K562 (cell line): ENCODE results near the gene TMA7B. TPM values are rescaled to one million over a fixed set of nuclear protein-coding genes. Genes with fewer than 3 reads are reported as not detected.

Source experiments
- BDP1 ChIP-seq: IDR thresholded peaks from 3 replicates; pipeline ENCODE4 v1.6.1; 2011; ENCODE audit not compliant: insufficient read length, insufficient read depth
- BRD4 ChIP-seq: fragments of 200-600 bp; sonication (generic); IDR thresholded peaks from 2 replicates; pipeline ENCODE4 v1.6.1; 2017; ENCODE audit warnings: inconsistent platforms
- ESRRB ChIP-seq: fragments of 250-450 bp; sonication (Bioruptor Pico); IDR thresholded peaks from 2 replicates; pipeline ENCODE4 v1.5.0; 2020; ENCODE audit warnings: mild to moderate bottlenecking, moderate library complexity, borderline replicate concordance
- FOSL1 ChIP-seq: fragments of 200-800 bp; sonication (Bioruptor generic); conservative IDR thresholded peaks from 2 replicates; pipeline ENCODE4 v1.6.1; 2016; ENCODE audit warnings: missing genetic modification characterization, missing compliant biosample characterization
- HDAC6 ChIP-seq: IDR thresholded peaks from 2 replicates; pipeline ENCODE4 v1.6.1; 2012; ENCODE audit warnings: low read depth, mild to moderate bottlenecking, control low read depth, inconsistent platforms, low read length, moderate library complexity
- KLF10 ChIP-seq: fragments of 250-450 bp; sonication (Bioruptor Pico); IDR thresholded peaks from 2 replicates; pipeline ENCODE4 v1.6.1; 2021; ENCODE audit warnings: matching md5 sums
- LCOR ChIP-seq: sonication (generic); formaldehyde crosslinking; IDR thresholded peaks from 2 replicates; pipeline ENCODE4 v1.8.0; 2022; ENCODE audit warnings: mild to moderate bottlenecking, missing genetic modification reagents
- SMARCC2 ChIP-seq: fragments of 450-650 bp; IDR thresholded peaks from 2 replicates; pipeline ENCODE4 v1.6.1; 2017; ENCODE audit warnings: antibody characterized with exemption, moderate library complexity, mild to moderate bottlenecking, low read depth
- TAL1 ChIP-seq: fragments of 450-650 bp; IDR thresholded peaks from 2 replicates; pipeline ENCODE4 v1.6.1; 2016; ENCODE audit warnings: mild to moderate bottlenecking
- THRAP3 ChIP-seq: fragments of 450-650 bp; IDR thresholded peaks from 2 replicates; pipeline ENCODE4 v1.6.1; 2016; ENCODE audit warnings: mild to moderate bottlenecking, inconsistent platforms, borderline replicate concordance
- XRCC5 ChIP-seq: fragments of 200-400 bp; formaldehyde crosslinking; IDR thresholded peaks from 2 replicates; pipeline ENCODE4 v1.6.1; 2017; ENCODE audit warnings: low read depth, mild to moderate bottlenecking, low read length
- ZBTB7A ChIP-seq: IDR thresholded peaks from 2 replicates; pipeline ENCODE4 v1.6.1; 2011; ENCODE audit warnings: low read depth, mild to moderate bottlenecking, low read length, moderate library complexity, borderline replicate concordance; ENCODE audit not compliant: control insufficient read depth
- ZKSCAN8 ChIP-seq: fragments of 200-800 bp; sonication (Bioruptor generic); IDR thresholded peaks from 2 replicates; pipeline ENCODE4 v1.6.1; 2016; ENCODE audit warnings: missing genetic modification characterization, missing compliant biosample characterization
- ZNF146 ChIP-seq: IDR thresholded peaks from one replicate; pipeline ENCODE4 v1.6.1; 2018; ENCODE audit warnings: missing compliant biosample characterization; ENCODE audit not compliant: unreplicated experiment
- ZNF197 ChIP-seq: fragments of 200-800 bp; sonication (Bioruptor generic); IDR thresholded peaks from 2 replicates; pipeline ENCODE4 v1.6.1; 2016; ENCODE audit warnings: low read depth, missing genetic modification characterization, missing compliant biosample characterization
- ZNF217 ChIP-seq: sonication (generic); formaldehyde crosslinking; IDR thresholded peaks from 2 replicates; pipeline ENCODE4 v1.8.0; 2022; ENCODE audit warnings: mild to moderate bottlenecking, missing genetic modification reagents
- ZNF551 ChIP-seq: fragments of 250-450 bp; sonication (Bioruptor Pico); IDR thresholded peaks from 2 replicates; pipeline ENCODE4 v1.5.0; 2021; ENCODE audit warnings: mild to moderate bottlenecking, moderate library complexity
- polyA plus RNA-seq, 8 experiments: library from polyadenylated mRNA; depleted of rRNA in 4 of 8; stranded (reverse) in 5 of 8; unstranded in 3 of 8; fragments of >200 nt; fragmentation: Nextera tagmentation in 2 of 8; fragmentation: Illumina TruSeq in 1 of 8; extraction: Ambion mirVana in 2 of 8; extraction: Trizol in 1 of 8; gene quantifications; 2 replicates each; pipeline versions ENCODE4 v1.2.1 to v1.2.3, GENCODE V29; 2011 to 2014; ENCODE audit warnings: inconsistent platforms in 1 of 8, missing spikeins in 1 of 8
- total RNA-seq, 7 experiments: library from RNA; depleted of rRNA in 6 of 7; stranded (reverse); fragments of >200 nt in 6 of 7; fragmentation: Illumina TruSeq in 2 of 7; extraction: Trizol in 2 of 7; gene quantifications; 2 replicates each; pipeline versions ENCODE4 v1.2.1 to v1.2.3, GENCODE V29; 2011 to 2021; ENCODE audit warnings: low replicate concordance in 1 of 7
- TF ChIP-seq, protein P1 (sequence below): fragments of 450-650 bp; IDR thresholded peaks from 2 replicates; pipeline ENCODE4 v1.6.1; 2016
- TF ChIP-seq, protein P2 (sequence below): sonication (generic); formaldehyde crosslinking; IDR thresholded peaks from 2 replicates; pipeline ENCODE4 v1.8.1; 2023; ENCODE audit warnings: mild to moderate bottlenecking, missing genetic modification reagents
- TF ChIP-seq, protein P3 (sequence below): fragments of 250-450 bp; sonication (Bioruptor Pico); IDR thresholded peaks from 2 replicates; pipeline ENCODE4 v1.9.0; 2021; ENCODE audit warnings: mild to moderate bottlenecking
- TF ChIP-seq, protein P4 (sequence below), 2 experiments: fragments of 200-800 bp in 1 of 2; sonication (Bioruptor generic) in 1 of 2; sonication (generic) in 1 of 2; formaldehyde crosslinking in 1 of 2; IDR thresholded peaks in 1 of 2; conservative IDR thresholded peaks in 1 of 2; 2 replicates each; pipeline versions ENCODE4 v1.5.0 to v1.6.1; 2016 to 2020; ENCODE audit warnings: missing compliant biosample characterization in 1 of 2, missing genetic modification characterization in 1 of 2, missing genetic modification reagents in 1 of 2
- TF ChIP-seq, protein P5 (sequence below): fragments of 250-450 bp; sonication (Bioruptor Pico); IDR thresholded peaks from 2 replicates; pipeline ENCODE4 v1.5.1; 2021; ENCODE audit warnings: mild to moderate bottlenecking
- TF ChIP-seq, protein P6 (sequence below): sonication (generic); formaldehyde crosslinking; IDR thresholded peaks from 2 replicates; pipeline ENCODE4 v1.8.0; 2022; ENCODE audit warnings: mild to moderate bottlenecking, missing genetic modification reagents

The TMA7B gene
- total and polyA plus RNA-seq, 9 of the 15 experiments (the other 6 are each of a cell fraction or from before 2014, with no cell fraction given) = 5.6 to 14.2 (median 11.8) TPM

DNA sequence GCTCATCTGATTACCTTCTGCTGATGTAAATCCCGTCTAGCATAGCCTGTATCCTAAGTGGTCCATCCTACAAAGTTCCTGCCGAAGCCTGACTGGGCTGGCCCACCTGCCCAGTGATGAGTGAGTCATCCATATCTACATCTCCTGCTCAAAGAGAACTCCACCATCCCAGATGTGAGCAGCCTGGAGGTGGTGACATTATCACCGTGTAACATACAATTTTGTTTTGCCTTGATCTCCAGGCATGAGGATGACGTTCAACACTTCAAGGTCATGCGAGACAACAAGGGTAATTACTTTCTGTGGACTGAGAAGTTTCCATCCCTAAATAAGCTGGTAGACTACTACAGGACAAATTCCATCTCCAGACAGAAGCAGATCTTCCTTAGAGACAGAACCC is 5.6 kb downstream of the TMA7B start (continued):
- TF ChIP-seq ZNF217 (CRISPR knock-in tag) (no peak), ZNF146 (CRISPR knock-in tag) (no peak), BRD4 (no peak), ZKSCAN8 (no peak), KLF10 (no peak), THRAP3 (no peak), XRCC5 (no peak), FOSL1 (peak; percentile 94), SMARCC2 (peak; percentile 48; the same call in 1 of the 2 replicates), ZNF551 (CRISPR knock-in tag) (no peak), ESRRB (CRISPR knock-in tag) (no peak), HDAC6 (no peak), ZNF197 (CRISPR knock-in tag) (no peak), TAL1 (peak; percentile 77), BDP1 (no peak), LCOR (0 out of 2 replicates have a peak, but pooled peaks have one; percentile 46), ZBTB7A (no peak)
- TF ChIP-seq, protein P1, sequence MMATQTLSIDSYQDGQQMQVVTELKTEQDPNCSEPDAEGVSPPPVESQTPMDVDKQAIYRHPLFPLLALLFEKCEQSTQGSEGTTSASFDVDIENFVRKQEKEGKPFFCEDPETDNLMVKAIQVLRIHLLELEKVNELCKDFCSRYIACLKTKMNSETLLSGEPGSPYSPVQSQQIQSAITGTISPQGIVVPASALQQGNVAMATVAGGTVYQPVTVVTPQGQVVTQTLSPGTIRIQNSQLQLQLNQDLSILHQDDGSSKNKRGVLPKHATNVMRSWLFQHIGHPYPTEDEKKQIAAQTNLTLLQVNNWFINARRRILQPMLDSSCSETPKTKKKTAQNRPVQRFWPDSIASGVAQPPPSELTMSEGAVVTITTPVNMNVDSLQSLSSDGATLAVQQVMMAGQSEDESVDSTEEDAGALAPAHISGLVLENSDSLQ = 0 out of 2 replicates have a peak, but pooled peaks have one; percentile 41
- TF ChIP-seq, protein P2, sequence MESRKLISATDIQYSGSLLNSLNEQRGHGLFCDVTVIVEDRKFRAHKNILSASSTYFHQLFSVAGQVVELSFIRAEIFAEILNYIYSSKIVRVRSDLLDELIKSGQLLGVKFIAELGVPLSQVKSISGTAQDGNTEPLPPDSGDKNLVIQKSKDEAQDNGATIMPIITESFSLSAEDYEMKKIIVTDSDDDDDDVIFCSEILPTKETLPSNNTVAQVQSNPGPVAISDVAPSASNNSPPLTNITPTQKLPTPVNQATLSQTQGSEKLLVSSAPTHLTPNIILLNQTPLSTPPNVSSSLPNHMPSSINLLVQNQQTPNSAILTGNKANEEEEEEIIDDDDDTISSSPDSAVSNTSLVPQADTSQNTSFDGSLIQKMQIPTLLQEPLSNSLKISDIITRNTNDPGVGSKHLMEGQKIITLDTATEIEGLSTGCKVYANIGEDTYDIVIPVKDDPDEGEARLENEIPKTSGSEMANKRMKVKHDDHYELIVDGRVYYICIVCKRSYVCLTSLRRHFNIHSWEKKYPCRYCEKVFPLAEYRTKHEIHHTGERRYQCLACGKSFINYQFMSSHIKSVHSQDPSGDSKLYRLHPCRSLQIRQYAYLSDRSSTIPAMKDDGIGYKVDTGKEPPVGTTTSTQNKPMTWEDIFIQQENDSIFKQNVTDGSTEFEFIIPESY (CRISPR knock-in tag) = no peak
- TF ChIP-seq, protein P3, sequence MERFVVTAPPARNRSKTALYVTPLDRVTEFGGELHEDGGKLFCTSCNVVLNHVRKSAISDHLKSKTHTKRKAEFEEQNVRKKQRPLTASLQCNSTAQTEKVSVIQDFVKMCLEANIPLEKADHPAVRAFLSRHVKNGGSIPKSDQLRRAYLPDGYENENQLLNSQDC (CRISPR knock-in tag) = no peak
- TF ChIP-seq, protein P4, sequence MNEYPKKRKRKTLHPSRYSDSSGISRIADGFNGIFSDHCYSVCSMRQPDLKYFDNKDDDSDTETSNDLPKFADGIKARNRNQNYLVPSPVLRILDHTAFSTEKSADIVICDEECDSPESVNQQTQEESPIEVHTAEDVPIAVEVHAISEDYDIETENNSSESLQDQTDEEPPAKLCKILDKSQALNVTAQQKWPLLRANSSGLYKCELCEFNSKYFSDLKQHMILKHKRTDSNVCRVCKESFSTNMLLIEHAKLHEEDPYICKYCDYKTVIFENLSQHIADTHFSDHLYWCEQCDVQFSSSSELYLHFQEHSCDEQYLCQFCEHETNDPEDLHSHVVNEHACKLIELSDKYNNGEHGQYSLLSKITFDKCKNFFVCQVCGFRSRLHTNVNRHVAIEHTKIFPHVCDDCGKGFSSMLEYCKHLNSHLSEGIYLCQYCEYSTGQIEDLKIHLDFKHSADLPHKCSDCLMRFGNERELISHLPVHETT (CRISPR knock-in tag; conservative IDR thresholded peaks at IDR 0.05 in 1 of 2, IDR thresholded peaks at IDR 0.05 in 1 of 2) = no peak
- TF ChIP-seq, protein P5, sequence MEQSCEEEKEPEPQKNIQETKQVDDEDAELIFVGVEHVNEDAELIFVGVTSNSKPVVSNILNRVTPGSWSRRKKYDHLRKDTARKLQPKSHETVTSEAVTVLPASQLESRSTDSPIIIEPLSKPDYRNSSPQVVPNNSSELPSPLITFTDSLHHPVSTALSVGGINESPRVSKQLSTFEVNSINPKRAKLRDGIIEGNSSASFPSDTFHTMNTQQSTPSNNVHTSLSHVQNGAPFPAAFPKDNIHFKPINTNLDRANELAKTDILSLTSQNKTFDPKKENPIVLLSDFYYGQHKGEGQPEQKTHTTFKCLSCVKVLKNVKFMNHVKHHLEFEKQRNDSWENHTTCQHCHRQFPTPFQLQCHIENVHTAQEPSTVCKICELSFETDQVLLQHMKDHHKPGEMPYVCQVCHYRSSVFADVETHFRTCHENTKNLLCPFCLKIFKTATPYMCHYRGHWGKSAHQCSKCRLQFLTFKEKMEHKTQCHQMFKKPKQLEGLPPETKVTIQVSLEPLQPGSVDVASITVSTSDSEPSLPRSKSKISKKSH = no peak
- TF ChIP-seq, protein P6, sequence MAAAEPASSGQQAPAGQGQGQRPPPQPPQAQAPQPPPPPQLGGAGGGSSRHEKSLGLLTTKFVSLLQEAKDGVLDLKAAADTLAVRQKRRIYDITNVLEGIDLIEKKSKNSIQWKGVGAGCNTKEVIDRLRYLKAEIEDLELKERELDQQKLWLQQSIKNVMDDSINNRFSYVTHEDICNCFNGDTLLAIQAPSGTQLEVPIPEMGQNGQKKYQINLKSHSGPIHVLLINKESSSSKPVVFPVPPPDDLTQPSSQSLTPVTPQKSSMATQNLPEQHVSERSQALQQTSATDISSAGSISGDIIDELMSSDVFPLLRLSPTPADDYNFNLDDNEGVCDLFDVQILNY (CRISPR knock-in tag) = no peak
